ENCODE results near the gene CITED4.

GRCh38 chr1:40897513-40897912 is 35.4 kb upstream of the CITED4 start:
- TF ChIP-seq POLR2AphosphoS5 (IDR thresholded peaks at IDR 0.05), result no peak
- TF ChIP-seq CTCF (IDR thresholded peaks at IDR 0.05), result no peak
